Measurements from ENCODE around the gene PRSS1. TPM values are rescaled to one million over a fixed set of nuclear protein-coding genes. Genes with fewer than 3 reads are reported as not detected.

Gene PRSS1
- total RNA-seq, 3 donors from 2014 or later (not counting 1 experiment from before 2014, with no cell fraction given), result not detected

GRCh38 chr7:142796001-142796500, 46.8 kb downstream of the PRSS1 start:
- ATAC-seq, result no peak
- intact Hi-C loops (cut with micrococcal nuclease), result loop anchor here (1.0 to 10.0 kb wide), 2 partner anchors 8 to 579 kb away; no protein-coding TSS in a partner anchor

GRCh38 chr7:142796501-142797390, 47.5 kb downstream of the PRSS1 start:
- no peak for TF ChIP-seq CTCF (IDR thresholded peaks at IDR 0.05)
- WGBS (ENCODE audit: insufficient coverage), result 3% methylated on average over 74 of the region's 74 CpGs

More at GRCh38 chr7:142796001-142796500, 46.8 kb downstream of the PRSS1 start:
- 24% methylated on average over 9 of the region's 9 CpGs for WGBS (ENCODE audit: insufficient coverage)
- DNase-seq, result peak in 1 of 2 donors; percentile 8
- Histone ChIP-seq H3K4me3 (ENCODE audit: low read length) (peak overlapping the region; percentile 93), H3K4me1 (ENCODE audit: control insufficient read depth, insufficient read depth, low read length) (peaks cover 62% of the 10 kb centered on the region), H3K27ac (ENCODE audit: low read length) (peak overlapping the region; percentile 98), H3K9me3 (ENCODE audit: control insufficient read depth, insufficient read depth, low read length) (no peaks in the 10 kb centered on the region), H3K27me3 (ENCODE audit: control insufficient read depth, insufficient read depth, low read length) (no peaks in the 10 kb centered on the region), H3K36me3 (ENCODE audit: control insufficient read depth, insufficient read depth, low read length) (peaks cover 22% of the 10 kb centered on the region)
- H3K36me3 Mint-ChIP-seq, result peaks cover 19% of the 10 kb centered on the region
- peaks cover 74 to 90% of the 10 kb centered on the region in 2 donors for H3K4me1 Mint-ChIP-seq
- H3K9me3 Mint-ChIP-seq, result no peaks in the 10 kb centered on the region
- peak overlapping the region; percentile 99 for H3K4me3 Mint-ChIP-seq
- TF ChIP-seq CTCF (IDR thresholded peaks at IDR 0.05), result no peak
- peak overlapping the region; percentile 92 to 100 for H3K27ac Mint-ChIP-seq
- H3K27me3 Mint-ChIP-seq (ENCODE audit: low read depth in 2 of 2), result no peaks in the 10 kb centered on the region

GRCh38 chr7:142797391-142798377, 48.4 kb downstream of the PRSS1 start:
- intact Hi-C loops (cut with micrococcal nuclease), result loop anchor here (1.0 to 10.0 kb wide), 3 partner anchors 12 to 577 kb away; no protein-coding TSS in a partner anchor
- Histone ChIP-seq H3K36me3 (ENCODE audit: control insufficient read depth, insufficient read depth, low read length) (peaks cover 27% of the 10 kb centered on the region), H3K27ac (ENCODE audit: low read length) (peak overlapping the region; percentile 98), H3K9me3 (ENCODE audit: control insufficient read depth, insufficient read depth, low read length) (no peaks in the 10 kb centered on the region), H3K4me1 (ENCODE audit: control insufficient read depth, insufficient read depth, low read length) (peaks cover 62% of the 10 kb centered on the region), H3K27me3 (ENCODE audit: control insufficient read depth, insufficient read depth, low read length) (no peaks in the 10 kb centered on the region), H3K4me3 (ENCODE audit: low read length) (peak overlapping the region; percentile 93)
- TF ChIP-seq CTCF (IDR thresholded peaks at IDR 0.05), result no peak
- Mint-ChIP-seq H3K27ac (peak overlapping the region; percentile 92 to 100), H3K4me1 (peaks cover 85 to 92% of the 10 kb centered on the region in 2 donors), H3K9me3 (no peaks in the 10 kb centered on the region), H3K36me3 (peaks cover 32% of the 10 kb centered on the region), H3K27me3 (ENCODE audit: low read depth in 2 of 2) (no peaks in the 10 kb centered on the region), H3K4me3 (peak overlapping the region; percentile 99)
- ATAC-seq (peak; percentile 32 to 55 (median 43)), DNase-seq (peak in 1 of 2 donors; percentile 51)
- WGBS (ENCODE audit: insufficient coverage), result under 1% methylated on average over 32 of the region's 33 CpGs

More at GRCh38 chr7:142796501-142797390, 47.5 kb downstream of the PRSS1 start:
- Mint-ChIP-seq H3K4me3 (peak overlapping the region; percentile 99), H3K36me3 (peaks cover 23% of the 10 kb centered on the region), H3K9me3 (no peaks in the 10 kb centered on the region), H3K27me3 (ENCODE audit: low read depth in 2 of 2) (no peaks in the 10 kb centered on the region), H3K27ac (peak overlapping the region; percentile 92 to 100), H3K4me1 (peaks cover 76 to 92% of the 10 kb centered on the region in 2 donors)
- intact Hi-C loops (cut with micrococcal nuclease), result loop anchor here (1.0 to 10.0 kb wide), 2 partner anchors 8 to 578 kb away; no protein-coding TSS in a partner anchor
- H3K4me1 ChIP-seq (ENCODE audit: control insufficient read depth, insufficient read depth, low read length), result peaks cover 64% of the 10 kb centered on the region
- DNase-seq, result peak in 1 of 2 donors; percentile 32
- H3K4me3 ChIP-seq (ENCODE audit: low read length), result peak overlapping the region; percentile 93
- H3K36me3 ChIP-seq (ENCODE audit: control insufficient read depth, insufficient read depth, low read length), result peaks cover 24% of the 10 kb centered on the region
- peak; percentile 19 to 38 (median 36) for ATAC-seq
- H3K9me3 ChIP-seq (ENCODE audit: control insufficient read depth, insufficient read depth, low read length), result no peaks in the 10 kb centered on the region
- H3K27me3 ChIP-seq (ENCODE audit: control insufficient read depth, insufficient read depth, low read length), result no peaks in the 10 kb centered on the region
- peak overlapping the region; percentile 98 for H3K27ac ChIP-seq (ENCODE audit: low read length)

Measured in natural killer cell (primary cell).